Measurements from ENCODE around the gene CATSPER1. TPM values are rescaled to one million over a fixed set of nuclear protein-coding genes. Genes with fewer than 3 reads are reported as not detected.

The CATSPER1 gene
- not detected for total RNA-seq

GRCh38 chr11:66026017-66026529, at the start of gene CATSPER1:
TSS of gene CATSPER1 (minus strand) at chr11:66026479. CDS start at chr11:66026379, 100 bp downstream.
- no peak for DNase-seq

- DNase-seq = no peak
Observed at GRCh38 chr11:66075273-66075672, 49.0 kb upstream of the CATSPER1 start.

- no peak for DNase-seq
Observed at GRCh38 chr11:66073669-66074068, 47.4 kb upstream of the CATSPER1 start.

GRCh38 chr11:66072518-66072917, 46.2 kb upstream of the CATSPER1 start:
- no peak for DNase-seq

GRCh38 chr11:66072081-66072480, 45.8 kb upstream of the CATSPER1 start:
- DNase-seq = no peak

GRCh38 chr11:66071381-66071801, 45.1 kb upstream of the CATSPER1 start:
- peak; percentile 15 for DNase-seq

GRCh38 chr11:66070604-66071380, 44.5 kb upstream of the CATSPER1 start:
- DNase-seq = peak; percentile 13

- DNase-seq = peak; percentile 66
Observed at GRCh38 chr11:66069715-66070603, 43.7 kb upstream of the CATSPER1 start, which contains the start of gene PACS1. TSS of gene PACS1 (plus strand) at chr11:66070272. CDS start at chr11:66070487, 215 bp downstream.

- DNase-seq = no peak
Observed at GRCh38 chr11:66068923-66069714, 42.8 kb upstream of the CATSPER1 start.

GRCh38 chr11:66068154-66068821, 42.0 kb upstream of the CATSPER1 start:
- peak; percentile 72 for DNase-seq

- no peak for DNase-seq
Observed at GRCh38 chr11:66067640-66068039, 41.4 kb upstream of the CATSPER1 start.

- no peak for DNase-seq
Observed at GRCh38 chr11:66066751-66067150, 40.5 kb upstream of the CATSPER1 start.

- no peak for DNase-seq
Observed at GRCh38 chr11:66064571-66064970, 38.3 kb upstream of the CATSPER1 start.

GRCh38 chr11:66063900-66064299, 37.6 kb upstream of the CATSPER1 start:
- DNase-seq = no peak

- DNase-seq = no peak
Observed at GRCh38 chr11:66062408-66062807, 36.1 kb upstream of the CATSPER1 start.

GRCh38 chr11:66061268-66061667, 35.0 kb upstream of the CATSPER1 start:
- no peak for DNase-seq

- no peak for DNase-seq
Observed at GRCh38 chr11:66059966-66060680, 33.8 kb upstream of the CATSPER1 start.

- DNase-seq = no peak
Observed at GRCh38 chr11:66056501-66056900, 30.2 kb upstream of the CATSPER1 start.

GRCh38 chr11:66055021-66055420, 28.7 kb upstream of the CATSPER1 start:
- DNase-seq = no peak

- DNase-seq = no peak
Observed at GRCh38 chr11:66052664-66052982, 26.3 kb upstream of the CATSPER1 start.
